Measurements from ENCODE around the gene APBA2. TPM values are rescaled to one million over a fixed set of nuclear protein-coding genes. Genes with fewer than 3 reads are reported as not detected.
A peak's percentile ranks its signal among the peaks of the same experiment; 100 is the strongest.

Gene APBA2
- total and polyA plus RNA-seq, 2 of the 4 experiments (the other 2 are of a cell fraction), result 21.7 to 33.0 TPM

GRCh38 chr15:28921919-28922706, 36.3 kb downstream of the APBA2 start:
- dilution Hi-C loops (cut with HindIII; ENCODE audit: low sequenced_read_pairs, unreplicated experiment) (no loop called here), in situ Hi-C loops (cut with MboI; ENCODE audit: low sequenced_read_pairs) (no loop called here), intact Hi-C loops (cut with micrococcal nuclease) (no loop called here)
- H3K56ac ChIP-seq (ENCODE audit: extremely low read depth, insufficient read depth, low read length), result no peak overlapping the region
- peak overlapping the region; percentile 14 for H2AFZ ChIP-seq (replicated peaks; ENCODE audit: low read length, poor library complexity)
- no peak overlapping the region for H3K4me2 ChIP-seq (ENCODE audit: low read depth, low read length)
- no peak overlapping the region for H2BK15ac ChIP-seq (ENCODE audit: low read depth, low read length)
- H2BK120ac ChIP-seq (ENCODE audit: low read depth, low read length), result no peak overlapping the region
- CTCF ChIA-PET, result interaction anchor here (0.9 kb wide), 1 partner anchor 34 kb away, joined by 3 read pairs; no protein-coding TSS in a partner anchor
- H3K36me3 ChIP-seq (ENCODE audit: control insufficient read depth, insufficient read depth, low read length), result peaks cover 8% of the 10 kb centered on the region
- H2AK9ac ChIP-seq (replicated peaks; ENCODE audit: low read depth, low read length, poor library complexity), result no peak overlapping the region
- H3K9me1 ChIP-seq (ENCODE audit: insufficient read depth, low read length), result peaks cover 8% of the 10 kb centered on the region
- H3K4me3 ChIP-seq (ENCODE audit: insufficient read depth, low read depth, low read length), result no peak overlapping the region
- H3K4me1 ChIP-seq (ENCODE audit: control insufficient read depth, insufficient read depth, low read length), result no peaks in the 10 kb centered on the region
- ATAC-seq (ENCODE audit: low read depth) (no peak), DNase-seq (no peak)
- no peak overlapping the region for H3K14ac ChIP-seq (replicated peaks; ENCODE audit: low read depth, low read length)
- TF ChIP-seq CEBPB (IDR thresholded peaks at IDR 0.05; ENCODE audit: low read depth, low read length) (no peak), CTCF (conservative IDR thresholded peaks at IDR 0.05; ENCODE audit: low read depth, low read length) (peak; percentile 16; the same call in 1 of the 2 replicates), RAD21 (IDR thresholded peaks at IDR 0.05; ENCODE audit: low read length) (peak; percentile 27)
- BruUV-seq (replicated peaks), result no TSS peak
- no peak overlapping the region for H4K8ac ChIP-seq (ENCODE audit: low read depth in 2 of 2, low read length in 2 of 2)
- no peak overlapping the region for H3K4ac ChIP-seq (ENCODE audit: low read depth, low read length)
- POLR2A ChIA-PET (ENCODE audit: unreplicated experiment), result no interaction called here
- H4K5ac ChIP-seq (ENCODE audit: low read depth, low read length), result no peak overlapping the region
- H2AK5ac ChIP-seq (ENCODE audit: low read depth, low read length), result no peak overlapping the region
- no peaks in the 10 kb centered on the region for H3K9me3 ChIP-seq (ENCODE audit: control insufficient read depth, insufficient read depth, low read length)
- H4K20me1 ChIP-seq (ENCODE audit: insufficient read depth, low read length), result peaks cover 19% of the 10 kb centered on the region
- no peak overlapping the region for H4K91ac ChIP-seq (ENCODE audit: insufficient read depth, low read depth, low read length)
- no peak overlapping the region for H3K9ac ChIP-seq (ENCODE audit: low read depth, low read length)
- H2BK5ac ChIP-seq (ENCODE audit: low read depth, low read length, poor library complexity, severe bottlenecking), result no peak overlapping the region
- WGBS, 2 experiments (ENCODE audit: extremely low coverage in 2 of 2, insufficient read length in 1 of 2), result 87% methylated on average over 3 of the region's 12 CpGs; no CpG with 5 or more reads in 1 of the 2 experiments
- H3K23ac ChIP-seq (ENCODE audit: low read depth, low read length), result no peak overlapping the region
- H3K79me1 ChIP-seq (ENCODE audit: low read depth in 1 of 2, low read length in 2 of 2), result peaks cover 0 to 48% of the 10 kb centered on the region in 2 experiments; a peak in 3 of 4 replicates
- H3K27me3 ChIP-seq (ENCODE audit: control insufficient read depth, insufficient read depth, low read length), result no peaks in the 10 kb centered on the region
- no peak overlapping the region for H3K27ac ChIP-seq (ENCODE audit: insufficient read depth, low read length)
- H3K18ac ChIP-seq (ENCODE audit: low read depth, low read length), result no peak overlapping the region
- no peak overlapping the region for H2BK20ac ChIP-seq (ENCODE audit: low read depth, low read length)
